ENCODE results near the gene RS1.

RS1 gene

GRCh38 chrX:18672008-18672407 is at the start of gene RS1:
Gene RS1 (minus strand): TSS chrX:18672108. CDS start chrX:18672068, 40 bp downstream.
- H3K4me3 Mint-ChIP-seq = no peak within 1 kb of the TSS
- H3K27ac Mint-ChIP-seq = no peak within 1 kb of the TSS

GRCh38 chrX:18719852-18720251 is 47.9 kb upstream of the RS1 start:
- Mint-ChIP-seq H3K4me3 (no peak overlapping the region), H3K4me1 (ENCODE audit: low read depth) (no peaks in the 10 kb centered on the region), H3K9me3 (no peaks in the 10 kb centered on the region), H3K27ac (no peak overlapping the region), H3K27me3 (peaks cover 17% of the 10 kb centered on the region), H3K36me3 (ENCODE audit: low read depth) (no peaks in the 10 kb centered on the region)
- DNase-seq = no peak

More at GRCh38 chrX:18672008-18672407, at the start of gene RS1:
- no peaks in the 10 kb centered on the region for H3K36me3 Mint-ChIP-seq (ENCODE audit: low read depth)
- H3K4me1 Mint-ChIP-seq (ENCODE audit: low read depth) = peaks cover 13% of the 10 kb centered on the region
- no peak for DNase-seq
- H3K9me3 Mint-ChIP-seq = no peaks in the 10 kb centered on the region
- no peaks in the 10 kb centered on the region for H3K27me3 Mint-ChIP-seq

- Mint-ChIP-seq H3K4me3 (no peak overlapping the region), H3K4me1 (ENCODE audit: low read depth) (no peaks in the 10 kb centered on the region), H3K9me3 (no peaks in the 10 kb centered on the region), H3K36me3 (ENCODE audit: low read depth) (no peaks in the 10 kb centered on the region), H3K27me3 (peaks cover 24% of the 10 kb centered on the region), H3K27ac (no peak overlapping the region)
- DNase-seq = no peak
Observed at GRCh38 chrX:18714910-18715309, 43.0 kb upstream of the RS1 start.

- peaks cover 3% of the 10 kb centered on the region for H3K4me1 Mint-ChIP-seq (ENCODE audit: low read depth)
- H3K9me3 Mint-ChIP-seq = no peaks in the 10 kb centered on the region
- H3K4me3 Mint-ChIP-seq = no peak overlapping the region
- no peaks in the 10 kb centered on the region for H3K36me3 Mint-ChIP-seq (ENCODE audit: low read depth)
- H3K27ac Mint-ChIP-seq = no peak overlapping the region
- no peak for DNase-seq
- H3K27me3 Mint-ChIP-seq = peaks cover 21% of the 10 kb centered on the region
Observed at GRCh38 chrX:18709833-18710232, 37.9 kb upstream of the RS1 start.

GRCh38 chrX:18707426-18708049 is 35.6 kb upstream of the RS1 start, which contains the start of gene PPEF1:
Gene PPEF1 (plus strand): TSS chrX:18707645. CDS start chrX:18707781, 136 bp downstream.
- Mint-ChIP-seq H3K4me3 (no peak within 1 kb of the TSS), H3K27me3 (peaks cover 17% of the 10 kb centered on the region), H3K4me1 (ENCODE audit: low read depth) (peaks cover 3% of the 10 kb centered on the region), H3K9me3 (no peaks in the 10 kb centered on the region), H3K36me3 (ENCODE audit: low read depth) (no peaks in the 10 kb centered on the region), H3K27ac (no peak within 1 kb of the TSS)
- DNase-seq = no peak

- no peak overlapping the region for H3K27ac Mint-ChIP-seq
- H3K4me1 Mint-ChIP-seq (ENCODE audit: low read depth) = peaks cover 2% of the 10 kb centered on the region
- H3K27me3 Mint-ChIP-seq = peaks cover 15% of the 10 kb centered on the region
- no peak for DNase-seq
- no peak overlapping the region for H3K4me3 Mint-ChIP-seq
- no peaks in the 10 kb centered on the region for H3K9me3 Mint-ChIP-seq
- H3K36me3 Mint-ChIP-seq (ENCODE audit: low read depth) = no peaks in the 10 kb centered on the region
Observed at GRCh38 chrX:18702362-18703195, 30.7 kb upstream of the RS1 start.

GRCh38 chrX:18701621-18702361 is 29.9 kb upstream of the RS1 start:
- Mint-ChIP-seq H3K4me3 (no peak overlapping the region), H3K9me3 (no peaks in the 10 kb centered on the region), H3K27ac (no peak overlapping the region), H3K36me3 (ENCODE audit: low read depth) (no peaks in the 10 kb centered on the region), H3K27me3 (peaks cover 17% of the 10 kb centered on the region), H3K4me1 (ENCODE audit: low read depth) (no peaks in the 10 kb centered on the region)
- DNase-seq = no peak

GRCh38 chrX:18698737-18699650 is 27.1 kb upstream of the RS1 start:
- Mint-ChIP-seq H3K27me3 (peaks cover 27% of the 10 kb centered on the region), H3K27ac (no peak overlapping the region), H3K4me1 (ENCODE audit: low read depth) (no peaks in the 10 kb centered on the region), H3K4me3 (no peak overlapping the region), H3K36me3 (ENCODE audit: low read depth) (no peaks in the 10 kb centered on the region), H3K9me3 (no peaks in the 10 kb centered on the region)
- no peak for DNase-seq

- H3K4me1 Mint-ChIP-seq (ENCODE audit: low read depth) = no peaks in the 10 kb centered on the region
- H3K36me3 Mint-ChIP-seq (ENCODE audit: low read depth) = no peaks in the 10 kb centered on the region
- no peak for DNase-seq
- no peaks in the 10 kb centered on the region for H3K9me3 Mint-ChIP-seq
- no peak overlapping the region for H3K4me3 Mint-ChIP-seq
- no peak overlapping the region for H3K27ac Mint-ChIP-seq
- peaks cover 24% of the 10 kb centered on the region for H3K27me3 Mint-ChIP-seq
Observed at GRCh38 chrX:18696653-18697052, 24.7 kb upstream of the RS1 start.

- no peak overlapping the region for H3K27ac Mint-ChIP-seq
- H3K4me1 Mint-ChIP-seq (ENCODE audit: low read depth) = no peaks in the 10 kb centered on the region
- H3K4me3 Mint-ChIP-seq = no peak overlapping the region
- peaks cover 17% of the 10 kb centered on the region for H3K27me3 Mint-ChIP-seq
- DNase-seq = no peak
- no peaks in the 10 kb centered on the region for H3K9me3 Mint-ChIP-seq
- no peaks in the 10 kb centered on the region for H3K36me3 Mint-ChIP-seq (ENCODE audit: low read depth)
Observed at GRCh38 chrX:18692541-18692940, 20.6 kb upstream of the RS1 start.

- Mint-ChIP-seq H3K27ac (no peak overlapping the region), H3K4me3 (no peak overlapping the region), H3K4me1 (ENCODE audit: low read depth) (no peaks in the 10 kb centered on the region), H3K36me3 (ENCODE audit: low read depth) (no peaks in the 10 kb centered on the region), H3K27me3 (peaks cover 11% of the 10 kb centered on the region), H3K9me3 (no peaks in the 10 kb centered on the region)
- DNase-seq = no peak
Observed at GRCh38 chrX:18691431-18691830, 19.5 kb upstream of the RS1 start.

- Mint-ChIP-seq H3K27me3 (peaks cover 9% of the 10 kb centered on the region), H3K36me3 (ENCODE audit: low read depth) (no peaks in the 10 kb centered on the region), H3K27ac (no peak overlapping the region), H3K9me3 (no peaks in the 10 kb centered on the region), H3K4me1 (ENCODE audit: low read depth) (no peaks in the 10 kb centered on the region), H3K4me3 (no peak overlapping the region)
- no peak for DNase-seq
Observed at GRCh38 chrX:18687856-18688495, 16.1 kb upstream of the RS1 start.

GRCh38 chrX:18682979-18683387 is 11.1 kb upstream of the RS1 start:
- H3K4me1 Mint-ChIP-seq (ENCODE audit: low read depth) = no peaks in the 10 kb centered on the region
- H3K4me3 Mint-ChIP-seq = no peak overlapping the region
- DNase-seq = no peak
- no peaks in the 10 kb centered on the region for H3K36me3 Mint-ChIP-seq (ENCODE audit: low read depth)
- no peak overlapping the region for H3K27ac Mint-ChIP-seq
- H3K27me3 Mint-ChIP-seq = peaks cover 5% of the 10 kb centered on the region
- no peaks in the 10 kb centered on the region for H3K9me3 Mint-ChIP-seq

Data from activated T-cell treated with anti-CD3 and anti-CD28 coated beads, Interleukin-2, amount 50 U/mL, for 24 hours (primary cell).